Neural progenitor cell (in vitro differentiated cells): Measurements from ENCODE around the gene SYCP1. TPM values are rescaled to one million over a fixed set of nuclear protein-coding genes. Genes with fewer than 3 reads are reported as not detected.

Experiments
- DNase-seq: peaks from one replicate; pipeline ENCODE4 v3.0.0-alpha.2; 2016; ENCODE audit warnings: low spot score
- H2AFZ ChIP-seq: fragments of 200-600 bp; sonication (generic); replicated peaks from 2 replicates; pipeline ENCODE4 v1.6.1; 2016; ENCODE audit warnings: antibody characterized with exemption
- H3F3A ChIP-seq: fragments of 200-600 bp; sonication (generic); 2 replicates; pipeline ENCODE4 v1.6.1; 2016; ENCODE audit warnings: antibody characterized with exemption, low read depth
- H3K27ac ChIP-seq: fragments of 200-600 bp; sonication (generic); 2 replicates; pipeline ENCODE4 v1.5.1; 2016; ENCODE audit warnings: mild to moderate bottlenecking
- H3K27me3 ChIP-seq: fragments of 200-600 bp; sonication (generic); 2 replicates; pipeline ENCODE4 v1.6.1; 2016; ENCODE audit warnings: mild to moderate bottlenecking, moderate library complexity
- H3K36me3 ChIP-seq: fragments of 200-600 bp; sonication (generic); 2 replicates; pipeline ENCODE4 v1.5.1; 2016
- H3K4me1 ChIP-seq: fragments of 200-600 bp; sonication (generic); 2 replicates; pipeline ENCODE4 v1.6.1; 2016; ENCODE audit warnings: mixed run types
- H3K4me2 ChIP-seq: fragments of 200-600 bp; sonication (generic); 2 replicates; pipeline ENCODE4 v1.6.1; 2016
- H3K4me3 ChIP-seq: fragments of 200-600 bp; sonication (generic); 2 replicates; pipeline ENCODE4 v1.5.1; 2016
- H3K79me2 ChIP-seq: fragments of 200-600 bp; sonication (generic); 2 replicates; pipeline ENCODE4 v1.6.1; 2016; ENCODE audit warnings: low read depth
- H3K9ac ChIP-seq: fragments of 200-600 bp; sonication (generic); 2 replicates; pipeline ENCODE4 v1.6.1; 2016
- H3K9me3 ChIP-seq: fragments of 200-600 bp; sonication (generic); 2 replicates; pipeline ENCODE4 v1.5.1; 2016; ENCODE audit warnings: low read depth
- H4K20me1 ChIP-seq: fragments of 200-600 bp; sonication (generic); 2 replicates; pipeline ENCODE4 v1.6.1; 2016; ENCODE audit warnings: low read depth
- H3K27ac Mint-ChIP-seq: 3 replicates; pipeline ENCODE4 v1.8.0; 2021; ENCODE audit warnings: mixed read lengths
- H3K27me3 Mint-ChIP-seq: 2 replicates; pipeline ENCODE4 v1.8.0; 2022; ENCODE audit warnings: low read depth, mild to moderate bottlenecking, inconsistent platforms, moderate library complexity, mixed read lengths; ENCODE audit not compliant: insufficient read depth
- H3K36me3 Mint-ChIP-seq: 3 replicates; pipeline ENCODE4 v1.8.0; 2021; ENCODE audit warnings: mixed read lengths
- H3K4me1 Mint-ChIP-seq: 3 replicates; pipeline ENCODE4 v1.8.0; 2021; ENCODE audit warnings: mixed read lengths
- H3K4me3 Mint-ChIP-seq: 3 replicates; pipeline ENCODE4 v1.8.0; 2021; ENCODE audit warnings: mild to moderate bottlenecking, moderate library complexity, mixed read lengths
- H3K9me3 Mint-ChIP-seq: 3 replicates; pipeline ENCODE4 v1.8.0; 2020; ENCODE audit warnings: mixed read lengths
- EZH2 ChIP-seq: fragments of 200-600 bp; sonication (generic); IDR thresholded peaks from 2 replicates; pipeline ENCODE4 v1.6.1; 2017; ENCODE audit warnings: antibody characterized with exemption, mild to moderate bottlenecking, moderate library complexity
- EZH2phosphoT487 ChIP-seq: fragments of 200-600 bp; sonication (generic); IDR thresholded peaks from 2 replicates; pipeline ENCODE4 v1.6.1; 2017; ENCODE audit warnings: antibody characterized with exemption
- total RNA-seq: library from RNA; depleted of rRNA; stranded (reverse); fragments of >200 nt; gene quantifications from 2 replicates; pipeline ENCODE4 v1.2.3, GENCODE V29; 2015; ENCODE audit warnings: low replicate concordance
- TF ChIP-seq, protein P1 (sequence below): fragments of 200-600 bp; sonication (generic); IDR thresholded peaks from 2 replicates; pipeline ENCODE4 v1.5.1; 2017; ENCODE audit warnings: antibody characterized with exemption, mild to moderate bottlenecking

SYCP1 gene
- total RNA-seq, 1 donor from 2014 or later, result 0.11 TPM

DNA sequence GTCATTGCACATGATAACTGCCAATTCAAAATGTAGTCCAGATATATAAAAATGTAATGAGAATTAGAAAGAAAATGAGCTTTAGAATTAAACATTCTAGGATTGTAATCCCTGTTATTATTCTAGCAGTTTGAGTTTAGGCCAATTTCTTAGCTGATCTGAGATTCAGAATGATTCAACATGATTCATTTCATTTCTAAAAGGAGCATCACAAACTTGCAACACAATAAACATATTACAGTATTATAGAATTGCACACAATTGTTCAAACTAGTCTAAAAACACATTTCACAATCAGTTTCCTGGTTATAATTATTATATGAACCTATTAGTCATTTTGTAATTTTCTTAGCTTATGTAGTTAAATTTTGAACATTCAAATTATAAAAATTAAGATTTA is 131.6 kb downstream of the SYCP1 start:
- H3K36me3 Mint-ChIP-seq, result no peaks in the 10 kb centered on the region
- H3F3A ChIP-seq, result no peaks in the 10 kb centered on the region
- H3K9me3 Mint-ChIP-seq, result peaks cover 22% of the 10 kb centered on the region
- H3K79me2 ChIP-seq, result no peaks in the 10 kb centered on the region
- no peak overlapping the region for H3K4me3 Mint-ChIP-seq
- H3K27ac ChIP-seq, result no peak overlapping the region
- no peak overlapping the region for H2AFZ ChIP-seq
- H3K27me3 Mint-ChIP-seq, result no peaks in the 10 kb centered on the region
- no peaks in the 10 kb centered on the region for H3K9me3 ChIP-seq
- H3K4me1 Mint-ChIP-seq, result no peaks in the 10 kb centered on the region
- TF ChIP-seq, protein P1, sequence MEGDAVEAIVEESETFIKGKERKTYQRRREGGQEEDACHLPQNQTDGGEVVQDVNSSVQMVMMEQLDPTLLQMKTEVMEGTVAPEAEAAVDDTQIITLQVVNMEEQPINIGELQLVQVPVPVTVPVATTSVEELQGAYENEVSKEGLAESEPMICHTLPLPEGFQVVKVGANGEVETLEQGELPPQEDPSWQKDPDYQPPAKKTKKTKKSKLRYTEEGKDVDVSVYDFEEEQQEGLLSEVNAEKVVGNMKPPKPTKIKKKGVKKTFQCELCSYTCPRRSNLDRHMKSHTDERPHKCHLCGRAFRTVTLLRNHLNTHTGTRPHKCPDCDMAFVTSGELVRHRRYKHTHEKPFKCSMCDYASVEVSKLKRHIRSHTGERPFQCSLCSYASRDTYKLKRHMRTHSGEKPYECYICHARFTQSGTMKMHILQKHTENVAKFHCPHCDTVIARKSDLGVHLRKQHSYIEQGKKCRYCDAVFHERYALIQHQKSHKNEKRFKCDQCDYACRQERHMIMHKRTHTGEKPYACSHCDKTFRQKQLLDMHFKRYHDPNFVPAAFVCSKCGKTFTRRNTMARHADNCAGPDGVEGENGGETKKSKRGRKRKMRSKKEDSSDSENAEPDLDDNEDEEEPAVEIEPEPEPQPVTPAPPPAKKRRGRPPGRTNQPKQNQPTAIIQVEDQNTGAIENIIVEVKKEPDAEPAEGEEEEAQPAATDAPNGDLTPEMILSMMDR, result no peak
- TF ChIP-seq EZH2phosphoT487 (no peak), EZH2 (no peak)
- H3K4me3 ChIP-seq, result no peak overlapping the region
- DNase-seq, result no peak
- no peaks in the 10 kb centered on the region for H3K27me3 ChIP-seq
- no peak overlapping the region for H3K27ac Mint-ChIP-seq
- H3K4me2 ChIP-seq, result no peak overlapping the region
- H3K9ac ChIP-seq, result no peak overlapping the region
- H4K20me1 ChIP-seq, result no peaks in the 10 kb centered on the region
- H3K4me1 ChIP-seq, result no peaks in the 10 kb centered on the region
- H3K36me3 ChIP-seq, result no peaks in the 10 kb centered on the region

DNA sequence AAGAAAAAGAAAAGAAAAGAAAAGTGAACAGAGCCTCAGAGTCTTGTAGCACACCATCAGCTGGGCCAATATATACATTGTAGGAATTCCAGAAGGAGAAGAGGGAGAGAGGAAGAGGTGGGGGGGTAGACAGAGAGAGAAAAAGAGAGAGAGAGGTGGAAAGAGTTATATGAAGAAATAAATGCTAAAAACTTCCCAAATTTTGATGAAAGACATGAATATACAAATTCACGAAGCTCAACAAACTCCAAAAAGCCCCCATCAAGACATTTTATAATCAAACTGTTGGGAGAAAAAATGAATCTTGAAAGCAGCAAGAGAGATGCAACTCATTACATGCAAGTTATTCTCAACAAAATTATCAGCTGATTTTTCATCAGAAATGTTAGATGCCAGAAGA is 133.4 kb downstream of the SYCP1 start:
- no peak overlapping the region for H3K9ac ChIP-seq
- no peaks in the 10 kb centered on the region for H3K4me1 ChIP-seq
- peaks cover 12% of the 10 kb centered on the region for H3K9me3 Mint-ChIP-seq
- no peaks in the 10 kb centered on the region for H4K20me1 ChIP-seq
- TF ChIP-seq, protein P1, result no peak
- TF ChIP-seq EZH2phosphoT487 (no peak), EZH2 (no peak)
- no peak overlapping the region for H3K4me3 ChIP-seq
- no peak overlapping the region for H3K4me3 Mint-ChIP-seq
- H3K4me1 Mint-ChIP-seq, result no peaks in the 10 kb centered on the region
- H2AFZ ChIP-seq, result no peak overlapping the region
- no peaks in the 10 kb centered on the region for H3K79me2 ChIP-seq
- no peaks in the 10 kb centered on the region for H3K9me3 ChIP-seq
- no peaks in the 10 kb centered on the region for H3K27me3 ChIP-seq
- H3K36me3 ChIP-seq, result no peaks in the 10 kb centered on the region
- no peaks in the 10 kb centered on the region for H3F3A ChIP-seq
- no peak overlapping the region for H3K27ac Mint-ChIP-seq
- no peak overlapping the region for H3K27ac ChIP-seq
- no peaks in the 10 kb centered on the region for H3K27me3 Mint-ChIP-seq
- no peaks in the 10 kb centered on the region for H3K36me3 Mint-ChIP-seq
- no peak overlapping the region for H3K4me2 ChIP-seq
- DNase-seq, result no peak

DNA sequence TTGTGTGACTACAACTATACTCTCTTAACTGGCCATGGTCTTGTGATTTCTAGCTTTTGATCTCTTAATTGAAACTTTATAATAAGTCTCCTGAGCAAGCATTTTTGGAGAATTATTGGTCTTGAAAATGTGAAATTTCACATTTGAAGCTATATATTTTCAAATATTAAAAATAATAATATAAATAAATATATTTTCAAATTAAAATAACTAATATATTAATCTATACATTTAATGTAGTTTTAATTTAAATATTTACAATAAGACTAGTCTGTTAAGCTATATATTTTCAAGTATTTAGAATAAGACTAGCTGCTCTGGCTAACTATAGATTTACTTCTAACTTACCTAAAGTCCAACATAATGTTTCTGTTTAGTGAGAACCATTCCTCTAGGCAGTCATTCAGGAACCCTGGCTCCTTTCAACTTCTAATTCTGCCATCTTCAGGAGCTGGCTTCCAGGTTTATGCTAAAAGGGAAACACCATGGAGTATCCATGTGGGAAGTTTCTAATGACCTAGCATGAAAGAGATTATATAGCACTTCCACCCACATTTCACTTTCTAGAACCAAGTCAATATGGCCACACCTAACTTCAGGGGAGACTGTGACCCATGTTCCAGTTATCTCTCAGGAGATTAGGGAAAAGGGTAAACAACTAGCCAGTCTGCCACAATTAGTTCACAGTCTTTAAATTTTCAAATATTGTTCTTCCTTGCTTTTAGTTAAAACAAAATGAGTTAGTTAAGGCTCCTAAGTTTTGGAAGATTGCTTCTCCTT is 143.0 kb downstream of the SYCP1 start:
- H3K9me3 ChIP-seq, result no peaks in the 10 kb centered on the region
- Mint-ChIP-seq H3K9me3 (no peaks in the 10 kb centered on the region), H3K27me3 (no peaks in the 10 kb centered on the region), H3K27ac (no peak overlapping the region), H3K4me1 (no peaks in the 10 kb centered on the region), H3K36me3 (no peaks in the 10 kb centered on the region), H3K4me3 (no peak overlapping the region)
- no peaks in the 10 kb centered on the region for H3K36me3 ChIP-seq
- H3K27ac ChIP-seq, result no peak overlapping the region
- H3K9ac ChIP-seq, result no peak overlapping the region
- peaks cover 16% of the 10 kb centered on the region for H3K27me3 ChIP-seq
- H3F3A ChIP-seq, result no peaks in the 10 kb centered on the region
- no peaks in the 10 kb centered on the region for H3K79me2 ChIP-seq
- TF ChIP-seq EZH2phosphoT487, result no peak
- TF ChIP-seq EZH2, result no peak
- TF ChIP-seq, protein P1, result no peak
- H3K4me3 ChIP-seq, result no peak overlapping the region
- DNase-seq, result no peak
- no peaks in the 10 kb centered on the region for H4K20me1 ChIP-seq
- H3K4me2 ChIP-seq, result no peak overlapping the region
- peak overlapping the region; percentile 36 for H2AFZ ChIP-seq
- H3K4me1 ChIP-seq, result no peaks in the 10 kb centered on the region
